GM23248 (cell line): ENCODE measurements around the gene PPP4R1.

Experiments
- EZH2 ChIP-seq: fragments of 200-600 bp; sonication (generic); IDR thresholded peaks from 2 replicates; pipeline ENCODE4 v1.6.1; 2018; ENCODE audit warnings: antibody characterized with exemption, mild to moderate bottlenecking; ENCODE audit not compliant: insufficient read depth, poor library complexity, severe bottlenecking
- EZH2phosphoT487 ChIP-seq: fragments of 200-600 bp; sonication (generic); IDR thresholded peaks from 2 replicates; pipeline ENCODE4 v1.6.1; 2018; ENCODE audit warnings: antibody characterized with exemption, moderate library complexity, mild to moderate bottlenecking, low read depth; ENCODE audit not compliant: insufficient read depth

GRCh38 chr18:9648431-9649163 is 34.2 kb upstream of the PPP4R1 start:
- TF ChIP-seq EZH2 = no peak
- no peak for TF ChIP-seq EZH2phosphoT487
